SIG-M5 treated with dmso at 0.1 percent for 504 hours (cell line): ENCODE measurements around the gene IDE.
"Not testable (repeated sequence)": the region's sequence is repeated elsewhere in the genome, so short reads cannot be mapped to it uniquely, and the experiment has no call there.

ENCODE experiments used
- DNase-seq: peaks from one replicate; lab custom pipeline; 2025; ENCODE audit not compliant: unreplicated experiment; lab: John Stamatoyannopoulos, UW

The IDE gene

GRCh38 chr10:92420546-92421275, 153.2 kb downstream of the IDE start:
- no peak for DNase-seq

DNA sequence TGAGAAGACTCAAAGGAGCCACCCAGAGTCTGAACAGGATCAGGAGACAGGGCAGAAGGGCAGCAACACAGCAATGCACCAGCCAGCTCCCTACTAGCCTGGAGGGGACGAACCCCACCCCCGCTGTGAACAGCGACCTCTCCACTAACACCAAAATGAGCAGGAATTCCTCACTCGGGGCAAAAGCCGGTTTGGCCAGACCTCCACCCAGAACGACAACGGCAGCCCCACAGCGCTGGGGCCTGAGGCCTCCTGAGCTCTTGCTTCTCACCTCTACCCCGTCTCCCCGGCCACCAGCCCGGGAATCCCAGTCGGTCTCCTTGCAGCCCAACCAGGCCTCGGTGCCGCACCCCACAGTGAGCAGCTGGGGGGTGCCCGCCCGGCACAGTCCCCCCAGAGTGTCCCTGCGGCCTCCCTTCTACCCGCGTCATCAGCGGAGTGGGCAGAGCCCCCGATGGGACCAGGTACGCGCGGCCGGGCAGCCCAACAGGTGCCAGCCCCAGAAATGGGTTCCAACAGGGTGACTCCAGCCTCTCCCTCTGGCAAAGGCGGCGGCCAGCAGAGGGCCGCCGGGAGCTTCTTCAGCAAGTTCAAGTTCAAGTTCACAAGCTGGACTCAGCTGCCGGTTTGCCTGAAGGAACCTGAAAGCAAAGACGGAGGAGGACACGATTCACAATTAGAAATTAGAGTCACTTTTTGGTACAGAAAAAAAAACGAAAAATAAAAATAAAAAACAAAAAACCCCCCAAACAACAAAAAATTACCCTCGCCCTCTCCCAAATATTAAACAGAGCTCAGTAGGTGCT, 153.9 kb downstream of the IDE start:
- no peak for DNase-seq

GRCh38 chr10:92418891-92419290, 155.0 kb downstream of the IDE start:
- DNase-seq, result no peak

GRCh38 chr10:92418221-92418620, 155.7 kb downstream of the IDE start:
- DNase-seq, result no peak

DNA sequence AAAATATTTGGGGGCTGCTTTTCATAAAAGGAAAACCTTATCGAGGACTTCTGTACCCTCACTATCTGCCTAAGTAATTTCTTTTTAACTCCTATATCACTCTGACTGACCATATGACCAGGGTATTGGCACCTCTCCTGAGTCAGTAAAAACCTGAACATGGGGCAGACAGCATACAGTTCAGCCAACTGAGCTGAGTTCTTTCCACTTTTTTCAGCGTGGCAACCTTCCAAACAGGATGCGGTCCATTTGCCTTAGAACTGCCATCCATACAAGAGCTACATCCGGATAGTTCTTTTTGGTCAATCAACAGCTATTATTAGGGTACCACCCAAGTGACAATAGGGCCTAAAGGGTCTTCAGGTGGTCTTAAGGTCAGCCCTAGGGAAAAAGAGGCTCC, 160.4 kb downstream of the IDE start:
- no peak for DNase-seq

DNA sequence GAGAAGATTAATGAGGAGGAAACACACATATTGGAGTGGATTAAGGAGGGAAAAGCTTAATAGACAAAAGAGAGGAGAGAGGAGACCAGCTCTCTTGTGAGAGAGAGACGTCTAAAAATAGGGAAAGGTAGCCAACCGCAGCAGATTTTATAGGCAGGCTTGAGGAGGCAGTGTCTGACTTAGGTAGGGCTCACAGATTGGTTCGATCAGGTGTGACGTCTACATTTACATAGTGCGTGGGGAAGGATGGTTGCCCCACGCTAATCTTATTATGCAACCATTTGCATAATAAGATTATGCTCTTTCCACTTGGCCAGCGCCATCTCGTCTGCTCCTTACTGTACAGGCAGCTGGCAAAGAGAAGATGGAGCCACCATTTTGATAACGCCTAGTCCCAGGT, 160.9 kb downstream of the IDE start:
- no peak for DNase-seq

GRCh38 chr10:92411406-92411805, 162.5 kb downstream of the IDE start:
- DNase-seq, result no peak

DNA sequence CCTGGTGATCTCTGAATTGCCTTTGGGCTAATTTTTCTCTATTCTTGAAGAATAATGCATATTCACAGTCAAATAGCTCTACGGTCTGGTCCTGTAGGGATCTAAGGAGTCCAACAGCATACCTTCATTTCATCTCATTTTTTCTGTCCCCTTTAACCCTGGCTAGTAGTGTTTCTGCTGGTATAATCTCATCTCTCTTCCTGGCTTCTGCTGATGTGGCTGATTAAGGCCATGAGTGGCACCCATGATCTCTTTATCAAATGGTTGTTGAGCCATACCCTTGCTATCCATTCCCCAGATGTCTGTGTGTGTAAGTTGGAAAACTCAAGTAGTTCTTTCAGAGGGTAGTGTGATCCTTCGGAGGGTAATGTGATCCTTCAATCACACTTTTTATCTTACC, 163.4 kb downstream of the IDE start:
- DNase-seq, result no peak

GRCh38 chr10:92408017-92408361, 165.9 kb downstream of the IDE start:
- no peak for DNase-seq

- no peak for DNase-seq
Measured at GRCh38 chr10:92407305-92408016, 166.4 kb downstream of the IDE start.

- no peak for DNase-seq
Measured at GRCh38 chr10:92405419-92405924, 168.4 kb downstream of the IDE start.

- DNase-seq, result no peak
Measured at GRCh38 chr10:92404612-92405418, 169.1 kb downstream of the IDE start.

GRCh38 chr10:92402234-92402633, 171.7 kb downstream of the IDE start:
- DNase-seq, result not testable (repeated sequence)
